Measurements from ENCODE around the gene ADCY4. TPM values are rescaled to one million over a fixed set of nuclear protein-coding genes. Genes with fewer than 3 reads are reported as not detected.

ADCY4 gene
- total RNA-seq, 1 experiment from 2014 or later, result 1.1 TPM

DNA sequence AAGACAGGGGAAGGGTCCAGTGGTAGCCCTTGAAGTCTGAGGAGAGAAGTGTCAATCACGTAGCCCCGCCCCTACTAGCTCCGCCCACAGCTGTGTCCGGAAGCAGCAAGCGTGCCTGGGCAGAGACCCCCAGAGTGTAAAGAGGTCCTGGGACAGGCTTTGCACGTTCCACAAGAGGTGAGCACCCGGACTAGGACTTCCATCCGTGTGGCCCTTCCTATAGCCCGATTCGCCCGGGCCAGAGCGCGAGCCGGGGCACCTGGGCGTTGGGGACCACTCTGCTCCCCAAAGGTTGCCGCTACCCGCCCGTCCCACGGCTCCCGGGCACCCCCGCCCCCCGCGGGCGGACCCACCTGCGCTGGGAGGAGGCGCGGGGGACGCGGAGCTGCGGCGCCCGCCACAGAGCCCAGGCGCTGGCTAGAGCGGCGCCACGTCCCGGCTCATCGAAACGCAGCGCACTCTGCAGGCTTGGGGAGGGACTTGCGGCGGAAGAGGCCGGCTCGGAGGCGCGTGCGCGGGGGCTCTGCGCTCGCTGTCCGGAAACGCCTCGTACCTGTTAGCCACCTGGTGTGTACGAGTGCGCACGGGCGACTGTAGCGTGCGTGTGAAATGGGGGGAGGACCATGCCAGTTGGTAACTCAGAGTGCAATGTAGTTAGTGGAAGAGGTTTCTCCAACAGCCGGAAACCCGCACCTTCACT is 63.6 kb downstream of the ADCY4 start, which contains the start of gene RABGGTA (continued):
- TF ChIP-seq, protein P1, sequence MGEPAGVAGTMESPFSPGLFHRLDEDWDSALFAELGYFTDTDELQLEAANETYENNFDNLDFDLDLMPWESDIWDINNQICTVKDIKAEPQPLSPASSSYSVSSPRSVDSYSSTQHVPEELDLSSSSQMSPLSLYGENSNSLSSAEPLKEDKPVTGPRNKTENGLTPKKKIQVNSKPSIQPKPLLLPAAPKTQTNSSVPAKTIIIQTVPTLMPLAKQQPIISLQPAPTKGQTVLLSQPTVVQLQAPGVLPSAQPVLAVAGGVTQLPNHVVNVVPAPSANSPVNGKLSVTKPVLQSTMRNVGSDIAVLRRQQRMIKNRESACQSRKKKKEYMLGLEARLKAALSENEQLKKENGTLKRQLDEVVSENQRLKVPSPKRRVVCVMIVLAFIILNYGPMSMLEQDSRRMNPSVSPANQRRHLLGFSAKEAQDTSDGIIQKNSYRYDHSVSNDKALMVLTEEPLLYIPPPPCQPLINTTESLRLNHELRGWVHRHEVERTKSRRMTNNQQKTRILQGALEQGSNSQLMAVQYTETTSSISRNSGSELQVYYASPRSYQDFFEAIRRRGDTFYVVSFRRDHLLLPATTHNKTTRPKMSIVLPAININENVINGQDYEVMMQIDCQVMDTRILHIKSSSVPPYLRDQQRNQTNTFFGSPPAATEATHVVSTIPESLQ (CRISPR knock-in tag; IDR thresholded peaks at IDR 0.05), result no peak
- TF ChIP-seq, protein P2, sequence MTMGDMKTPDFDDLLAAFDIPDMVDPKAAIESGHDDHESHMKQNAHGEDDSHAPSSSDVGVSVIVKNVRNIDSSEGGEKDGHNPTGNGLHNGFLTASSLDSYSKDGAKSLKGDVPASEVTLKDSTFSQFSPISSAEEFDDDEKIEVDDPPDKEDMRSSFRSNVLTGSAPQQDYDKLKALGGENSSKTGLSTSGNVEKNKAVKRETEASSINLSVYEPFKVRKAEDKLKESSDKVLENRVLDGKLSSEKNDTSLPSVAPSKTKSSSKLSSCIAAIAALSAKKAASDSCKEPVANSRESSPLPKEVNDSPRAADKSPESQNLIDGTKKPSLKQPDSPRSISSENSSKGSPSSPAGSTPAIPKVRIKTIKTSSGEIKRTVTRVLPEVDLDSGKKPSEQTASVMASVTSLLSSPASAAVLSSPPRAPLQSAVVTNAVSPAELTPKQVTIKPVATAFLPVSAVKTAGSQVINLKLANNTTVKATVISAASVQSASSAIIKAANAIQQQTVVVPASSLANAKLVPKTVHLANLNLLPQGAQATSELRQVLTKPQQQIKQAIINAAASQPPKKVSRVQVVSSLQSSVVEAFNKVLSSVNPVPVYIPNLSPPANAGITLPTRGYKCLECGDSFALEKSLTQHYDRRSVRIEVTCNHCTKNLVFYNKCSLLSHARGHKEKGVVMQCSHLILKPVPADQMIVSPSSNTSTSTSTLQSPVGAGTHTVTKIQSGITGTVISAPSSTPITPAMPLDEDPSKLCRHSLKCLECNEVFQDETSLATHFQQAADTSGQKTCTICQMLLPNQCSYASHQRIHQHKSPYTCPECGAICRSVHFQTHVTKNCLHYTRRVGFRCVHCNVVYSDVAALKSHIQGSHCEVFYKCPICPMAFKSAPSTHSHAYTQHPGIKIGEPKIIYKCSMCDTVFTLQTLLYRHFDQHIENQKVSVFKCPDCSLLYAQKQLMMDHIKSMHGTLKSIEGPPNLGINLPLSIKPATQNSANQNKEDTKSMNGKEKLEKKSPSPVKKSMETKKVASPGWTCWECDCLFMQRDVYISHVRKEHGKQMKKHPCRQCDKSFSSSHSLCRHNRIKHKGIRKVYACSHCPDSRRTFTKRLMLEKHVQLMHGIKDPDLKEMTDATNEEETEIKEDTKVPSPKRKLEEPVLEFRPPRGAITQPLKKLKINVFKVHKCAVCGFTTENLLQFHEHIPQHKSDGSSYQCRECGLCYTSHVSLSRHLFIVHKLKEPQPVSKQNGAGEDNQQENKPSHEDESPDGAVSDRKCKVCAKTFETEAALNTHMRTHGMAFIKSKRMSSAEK (CRISPR knock-in tag; IDR thresholded peaks at IDR 0.05; ENCODE audit: borderline replicate concordance), result no peak
- TF ChIP-seq JAZF1 (CRISPR knock-in tag; IDR thresholded peaks at IDR 0.05) (no peak), ZNF232 (CRISPR knock-in tag; IDR thresholded peaks at IDR 0.05) (peak; percentile 78; the same call in 1 of the 2 replicates), TEAD1 (CRISPR knock-in tag; IDR thresholded peaks at IDR 0.05) (peak; percentile 87), HMGXB4 (CRISPR knock-in tag; IDR thresholded peaks at IDR 0.05) (peak; percentile 99), TCF7 (CRISPR knock-in tag; IDR thresholded peaks at IDR 0.05; ENCODE audit: low read depth) (0 out of 2 replicates have a peak, but pooled peaks have one; percentile 67), ZNF317 (CRISPR knock-in tag; IDR thresholded peaks at IDR 0.05; ENCODE audit: borderline replicate concordance, low read depth) (no peak), SMAD3 (CRISPR knock-in tag; IDR thresholded peaks at IDR 0.05; ENCODE audit: borderline replicate concordance) (peak; percentile 85; the same call in 1 of the 2 replicates), SMAD4 (CRISPR knock-in tag; IDR thresholded peaks at IDR 0.05) (no peak), RORB (CRISPR knock-in tag; IDR thresholded peaks at IDR 0.05) (no peak), CREM (CRISPR knock-in tag; IDR thresholded peaks at IDR 0.05) (peak; percentile 79), ZNF138 (CRISPR knock-in tag; conservative IDR thresholded peaks at IDR 0.05) (no peak)

DNA sequence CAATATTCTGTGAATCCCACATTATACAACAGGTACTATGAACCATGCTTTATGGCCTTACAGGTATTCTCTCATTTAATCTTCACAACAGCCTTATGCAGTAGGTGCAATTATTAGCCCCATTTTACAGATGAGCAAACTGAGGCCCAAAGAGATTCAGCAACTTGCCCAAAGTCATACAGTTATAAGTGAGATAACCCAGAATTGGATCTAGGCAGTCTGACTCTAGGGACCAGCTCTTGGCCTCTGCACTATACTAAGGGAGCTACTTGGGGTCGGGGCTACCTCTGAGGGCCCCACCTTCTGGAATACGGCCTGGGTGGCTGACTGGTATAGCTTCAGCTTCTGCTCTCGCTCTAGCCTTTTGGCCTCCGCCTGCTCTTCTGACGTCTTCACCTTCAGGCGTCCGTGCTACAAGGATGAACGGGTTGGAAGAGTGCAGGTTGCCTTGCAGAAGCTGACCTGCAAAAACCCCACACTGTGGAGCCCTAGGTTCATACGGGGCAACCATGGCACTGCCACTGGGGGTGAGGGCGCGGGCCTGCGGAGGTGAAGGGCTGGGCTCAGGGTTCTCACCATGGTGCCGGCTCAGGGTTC is 64.2 kb downstream of the ADCY4 start:
- ATAC-seq (peak; percentile 12), DNase-seq (ENCODE audit: low spot score) (no peak)
- peak; percentile 64; the same call in 1 of the 2 replicates for TF ChIP-seq GTF2I (CRISPR knock-in tag; conservative IDR thresholded peaks at IDR 0.05)
- TF ChIP-seq, protein P3, sequence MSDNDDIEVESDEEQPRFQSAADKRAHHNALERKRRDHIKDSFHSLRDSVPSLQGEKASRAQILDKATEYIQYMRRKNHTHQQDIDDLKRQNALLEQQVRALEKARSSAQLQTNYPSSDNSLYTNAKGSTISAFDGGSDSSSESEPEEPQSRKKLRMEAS (CRISPR knock-in tag; IDR thresholded peaks at IDR 0.05), result no peak
- Mint-ChIP-seq H3K27me3 (ENCODE audit: low read depth) (no peaks in the 10 kb centered on the region), H3K4me1 (peaks cover 16% of the 10 kb centered on the region), H3K27ac (peak overlapping the region; percentile 87), H3K9me3 (no peaks in the 10 kb centered on the region), H3K36me3 (peaks cover 4% of the 10 kb centered on the region; the same call in 1 of the 2 replicates), H3K4me3 (peak overlapping the region; percentile 72)
- CTCF ChIA-PET, result interaction anchor here (0.6 to 5.8 kb wide), 22 partner anchors 8 to 1275 kb away, joined by 3 to 77 read pairs (median 6); partner anchors contain the start of genes CHMP4A, CIDEB, DHRS1 and IRF9
- POLR2A ChIA-PET, result interaction anchor here (0.5 to 1.5 kb wide), 12 partner anchors 8 to 143 kb away, joined by 3 to 20 read pairs (median 4); partner anchors contain the start of genes DHRS1, GMPR2, NEDD8 and NOP9

Measured in WTC11 (cell line).